Bronchial epithelial cell (primary cell): ENCODE measurements around the gene PRICKLE2. TPM values are rescaled to one million over a fixed set of nuclear protein-coding genes. Genes with fewer than 3 reads are reported as not detected.

ENCODE experiments used
- DNase-seq: peaks from one replicate; pipeline ENCODE4 v3.0.0-alpha.2; 2010; ENCODE audit warnings: low read depth
- FAIRE-seq: peaks from 2 replicates; lab custom pipeline; 2011; peaks lifted over from hg19 to GRCh38; lab: Jason Lieb, UNC
- H3K27me3 ChIP-seq: 2 replicates; pipeline ENCODE4 v1.5.1; 2011; ENCODE audit warnings: low read length; ENCODE audit not compliant: control insufficient read depth, insufficient read depth
- H3K36me3 ChIP-seq: 2 replicates; pipeline ENCODE4 v1.5.1; 2011; ENCODE audit warnings: low read length; ENCODE audit not compliant: control insufficient read depth, insufficient read depth
- H3K4me3 ChIP-seq: 2 replicates; pipeline ENCODE4 v1.5.1; 2011; ENCODE audit warnings: mild to moderate bottlenecking, low read depth, low read length, control low read depth
- CTCF ChIP-seq: IDR thresholded peaks from 2 replicates; pipeline ENCODE4 v1.5.1; 2011; ENCODE audit warnings: mild to moderate bottlenecking, moderate library complexity, low read length, control low read depth, inconsistent platforms; ENCODE audit not compliant: insufficient read depth, severe bottlenecking
- total RNA-seq: library from RNA; depleted of rRNA; stranded (reverse); fragments of >200 nt; gene quantifications from 2 replicates; pipeline ENCODE4 v1.2.1, GENCODE V29; 2014

The PRICKLE2 gene
- total RNA-seq, 1 donor from 2014 or later: 2.4 TPM

GRCh38 chr3:64163019-64163754 is 62.1 kb downstream of the PRICKLE2 start:
- Histone ChIP-seq H3K36me3 (peaks cover 1% of the 10 kb centered on the region), H3K27me3 (no peaks in the 10 kb centered on the region), H3K4me3 (no peak overlapping the region)
- DNase-seq (peak; percentile 69), FAIRE-seq (no peak)
- no peak for TF ChIP-seq CTCF

- H3K36me3 ChIP-seq: peaks cover 3% of the 10 kb centered on the region
- no peak overlapping the region for H3K4me3 ChIP-seq
- no peaks in the 10 kb centered on the region for H3K27me3 ChIP-seq
- peak; percentile 64 for DNase-seq
- TF ChIP-seq CTCF: no peak
- no peak for FAIRE-seq
Observed at GRCh38 chr3:64161481-64161952, 63.7 kb downstream of the PRICKLE2 start.

- peak; percentile 18 for FAIRE-seq
- no peak for DNase-seq
- Histone ChIP-seq H3K27me3 (no peaks in the 10 kb centered on the region), H3K36me3 (peaks cover 3% of the 10 kb centered on the region), H3K4me3 (no peak overlapping the region)
- no peak for TF ChIP-seq CTCF
Observed at GRCh38 chr3:64160000-64160695, 65.1 kb downstream of the PRICKLE2 start.

- H3K36me3 ChIP-seq: peaks cover 3% of the 10 kb centered on the region
- no peak for TF ChIP-seq CTCF
- no peaks in the 10 kb centered on the region for H3K27me3 ChIP-seq
- H3K4me3 ChIP-seq: no peak overlapping the region
- DNase-seq (peak; percentile 54), FAIRE-seq (peak; percentile 55)
Observed at GRCh38 chr3:64158334-64158733, 66.9 kb downstream of the PRICKLE2 start.

GRCh38 chr3:64157150-64158035 is 67.9 kb downstream of the PRICKLE2 start:
- Histone ChIP-seq H3K27me3 (no peaks in the 10 kb centered on the region), H3K36me3 (peaks cover 3% of the 10 kb centered on the region), H3K4me3 (no peak overlapping the region)
- TF ChIP-seq CTCF: no peak
- FAIRE-seq (peak; percentile 43), DNase-seq (peak; percentile 49)
